ENCODE data around the gene AGFG2. TPM values are rescaled to one million over a fixed set of nuclear protein-coding genes. Genes with fewer than 3 reads are reported as not detected.

Gene AGFG2
- total RNA-seq, 2 experiments from 2014 or later = 60.9 to 62.5 TPM

DNA sequence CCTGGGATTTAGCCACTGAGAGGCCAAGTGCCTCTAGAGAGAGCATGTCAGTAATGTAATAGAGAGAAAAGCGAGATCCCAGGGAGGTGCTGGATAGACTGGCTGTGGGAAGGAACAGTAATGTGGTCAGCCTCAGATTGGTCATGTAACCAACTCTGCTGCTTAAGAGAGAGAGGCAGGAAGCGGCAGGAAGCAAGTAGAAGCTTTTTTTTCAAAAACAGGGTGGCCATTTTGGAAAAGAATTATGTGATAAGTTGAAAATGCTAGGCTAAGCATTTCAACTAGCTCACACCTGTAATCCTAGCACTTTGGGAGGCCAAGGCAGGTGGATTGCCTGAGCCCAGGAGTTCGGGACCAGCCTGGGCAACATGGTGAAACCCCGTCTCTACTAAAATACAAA is 59.4 kb downstream of the AGFG2 start:
- Mint-ChIP-seq H3K27me3 (no peaks in the 10 kb centered on the region), H3K4me1 (ENCODE audit: low read depth) (peaks cover 3% of the 10 kb centered on the region), H3K36me3 (no peaks in the 10 kb centered on the region), H3K27ac (no peak overlapping the region), H3K4me3 (no peak overlapping the region), H3K9me3 (no peaks in the 10 kb centered on the region)
- no peak for DNase-seq
- intact Hi-C loops (cut with micrococcal nuclease) = no loop called here
- POLR2A ChIA-PET = no interaction called here
- CTCF ChIA-PET = interaction anchor here (1.2 kb wide), 1 partner anchor 107 kb away, joined by 3 read pairs; the partner anchor contains the start of gene POP7

DNA sequence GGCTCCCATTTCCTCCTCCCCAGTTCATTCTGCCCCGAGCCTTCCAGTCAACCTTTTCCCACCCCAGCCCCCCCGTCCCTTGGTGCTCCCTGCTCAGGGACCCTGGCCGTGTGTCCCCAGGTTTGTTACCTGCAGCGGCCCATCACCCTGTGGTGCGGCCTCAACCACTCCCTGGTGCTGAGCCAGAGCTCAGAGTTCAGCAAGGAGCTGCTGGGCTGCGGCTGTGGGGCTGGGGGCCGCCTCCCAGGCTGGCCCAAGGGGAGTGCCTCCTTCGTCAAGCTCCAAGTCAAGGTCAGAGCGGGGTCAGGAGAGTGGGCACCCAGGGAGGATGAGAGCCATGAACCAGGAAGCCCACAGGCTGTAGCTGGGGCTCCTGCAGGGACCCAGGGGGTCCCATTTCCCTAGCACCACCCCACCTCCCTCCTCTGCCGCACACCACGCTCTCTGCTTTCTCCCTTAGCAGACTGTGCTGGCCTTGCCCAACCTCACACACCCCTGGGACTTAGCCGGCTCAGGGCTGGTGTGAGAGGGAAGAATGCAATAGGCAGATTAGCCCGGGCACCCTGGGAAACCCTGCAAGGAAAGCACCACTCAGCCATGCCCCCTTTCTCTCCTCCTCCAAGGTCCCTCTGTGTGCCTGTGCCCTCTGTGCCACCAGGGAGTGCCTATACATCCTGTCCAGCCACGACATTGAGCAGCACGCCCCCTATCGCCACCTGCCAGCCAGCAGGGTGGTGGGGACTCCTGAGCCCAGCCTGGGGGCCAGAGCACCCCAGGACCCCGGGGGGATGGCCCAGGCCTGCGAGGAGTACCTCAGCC is 61.1 kb downstream of the AGFG2 start:
- intact Hi-C loops (cut with micrococcal nuclease) = no loop called here

DNA sequence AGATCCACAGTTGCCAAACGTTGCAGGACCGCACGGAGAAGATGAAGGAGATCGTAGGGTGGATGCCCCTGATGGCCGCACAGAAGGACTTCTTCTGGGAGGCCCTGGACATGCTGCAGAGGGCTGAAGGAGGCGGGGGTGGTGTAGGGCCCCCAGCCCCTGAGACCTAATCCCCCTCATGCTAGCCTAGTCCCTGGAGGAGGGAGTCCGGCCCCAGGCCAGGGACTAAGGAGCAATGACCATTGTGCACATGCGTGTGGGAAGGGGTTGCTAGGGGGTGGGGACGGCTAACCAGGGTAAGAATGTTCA is 61.7 kb downstream of the AGFG2 start:
- DNase-seq = no peak
- Mint-ChIP-seq H3K36me3 (no peaks in the 10 kb centered on the region), H3K9me3 (no peaks in the 10 kb centered on the region), H3K4me1 (ENCODE audit: low read depth) (peaks cover 16% of the 10 kb centered on the region), H3K27ac (no peak overlapping the region), H3K27me3 (no peaks in the 10 kb centered on the region), H3K4me3 (no peak overlapping the region)
- intact Hi-C loops (cut with micrococcal nuclease) = no loop called here
- ChIA-PET POLR2A (no interaction called here), CTCF (no interaction called here)

More for the DNA sequence above, 61.1 kb downstream of the AGFG2 start:
- Mint-ChIP-seq H3K27ac (no peak overlapping the region), H3K9me3 (no peaks in the 10 kb centered on the region), H3K4me3 (no peak overlapping the region), H3K36me3 (no peaks in the 10 kb centered on the region), H3K27me3 (no peaks in the 10 kb centered on the region), H3K4me1 (ENCODE audit: low read depth) (peaks cover 11% of the 10 kb centered on the region)
- no peak for DNase-seq
- ChIA-PET CTCF (interaction anchor here (0.6 kb wide), 1 partner anchor 106 kb away, joined by 4 read pairs; the partner anchor contains the start of gene POP7), POLR2A (no interaction called here)

DNA sequence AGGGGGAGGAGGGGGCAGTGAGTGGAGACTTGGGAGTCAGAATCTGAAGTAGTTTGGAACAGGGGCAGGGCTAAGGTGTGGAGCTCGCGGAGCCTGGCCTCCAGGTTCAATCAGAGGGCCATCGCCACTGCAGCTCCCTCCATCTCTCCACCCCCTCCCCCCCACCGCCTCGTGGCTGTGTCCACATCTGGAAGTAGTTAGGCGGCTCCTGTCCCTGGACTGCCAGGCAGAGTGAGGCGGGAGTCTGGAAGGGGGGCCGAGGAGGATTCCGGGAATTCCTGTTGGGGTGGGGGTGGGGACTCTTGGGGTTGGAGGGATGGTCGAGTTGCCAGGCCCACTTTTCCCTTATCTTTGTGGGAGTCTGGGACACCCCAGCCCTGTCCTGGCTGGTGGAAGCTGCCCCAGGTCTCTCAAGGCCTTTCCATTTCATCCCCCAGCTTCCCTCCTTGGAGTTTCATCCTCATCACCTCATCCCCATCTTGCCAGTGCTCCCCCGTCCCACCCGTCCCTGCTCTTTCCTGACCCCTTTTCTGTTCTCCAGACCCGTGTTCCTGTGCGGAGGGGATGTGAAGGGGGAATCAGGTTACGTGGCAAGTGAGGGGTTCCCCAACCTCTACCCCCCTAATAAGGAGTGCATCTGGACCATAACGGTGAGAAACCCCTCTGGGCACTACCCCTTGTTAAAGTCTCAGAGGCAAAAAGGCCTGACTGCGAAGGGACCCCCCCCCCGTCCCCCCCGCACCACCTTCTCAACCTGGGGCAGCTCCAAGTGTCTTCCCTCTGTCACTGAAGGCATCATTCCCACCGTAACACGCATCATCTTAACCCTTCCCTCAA is 64.1 kb downstream of the AGFG2 start:
- no peak overlapping the region for H3K27ac Mint-ChIP-seq
- H3K27me3 Mint-ChIP-seq = no peaks in the 10 kb centered on the region
- H3K4me3 Mint-ChIP-seq = peak overlapping the region; percentile 80
- ChIA-PET POLR2A (interaction anchor here (1.2 to 1.8 kb wide), 2 partner anchors 30 to 102 kb away, joined by 3 to 5 read pairs; partner anchors contain the start of gene POP7), CTCF (interaction anchor here (0.8 to 1.6 kb wide), 5 partner anchors 10 to 102 kb away, joined by 3 to 5 read pairs (median 4); partner anchors contain the start of genes FBXO24 and MOSPD3)
- DNase-seq = no peak
- intact Hi-C loops (cut with micrococcal nuclease) = no loop called here
- H3K36me3 Mint-ChIP-seq = no peaks in the 10 kb centered on the region
- H3K4me1 Mint-ChIP-seq (ENCODE audit: low read depth) = peaks cover 18% of the 10 kb centered on the region
- no peaks in the 10 kb centered on the region for H3K9me3 Mint-ChIP-seq

DNA sequence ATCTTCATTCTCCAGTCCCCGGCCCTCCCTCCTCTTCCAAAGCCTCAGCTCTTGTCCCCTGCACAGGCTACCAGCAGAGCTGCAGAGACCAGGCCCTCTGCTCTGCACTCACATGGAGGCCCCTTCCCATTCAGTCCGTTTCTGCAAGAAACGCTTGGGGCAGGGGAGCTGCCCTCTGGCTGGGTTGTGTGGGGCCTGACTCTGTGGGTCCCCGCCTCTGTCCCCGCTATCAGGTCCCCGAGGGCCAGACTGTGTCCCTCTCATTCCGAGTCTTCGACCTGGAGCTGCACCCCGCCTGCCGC is 64.7 kb downstream of the AGFG2 start:
- POLR2A ChIA-PET = interaction anchor here (0.7 to 1.8 kb wide), 3 partner anchors 9 to 102 kb away, joined by 3 to 5 read pairs (median 3); partner anchors contain the start of genes MOSPD3 and POP7
- no peaks in the 10 kb centered on the region for H3K9me3 Mint-ChIP-seq
- intact Hi-C loops (cut with micrococcal nuclease) = loop anchor here (1.0 to 2.0 kb wide), 4 partner anchors 9 to 91 kb away; partner anchors contain the start of genes FBXO24, GIGYF1, LRCH4 and MOSPD3
- H3K4me3 Mint-ChIP-seq = peak overlapping the region; percentile 80
- H3K36me3 Mint-ChIP-seq = no peaks in the 10 kb centered on the region
- DNase-seq = no peak
- no peaks in the 10 kb centered on the region for H3K27me3 Mint-ChIP-seq
- CTCF ChIA-PET = interaction anchor here (0.8 to 2.2 kb wide), 6 partner anchors 9 to 249 kb away, joined by 3 to 5 read pairs (median 4); partner anchors contain the start of genes FBXO24, MOSPD3 and SLC12A9
- H3K27ac Mint-ChIP-seq = peak overlapping the region; percentile 52
- peaks cover 18% of the 10 kb centered on the region for H3K4me1 Mint-ChIP-seq (ENCODE audit: low read depth)

DNA sequence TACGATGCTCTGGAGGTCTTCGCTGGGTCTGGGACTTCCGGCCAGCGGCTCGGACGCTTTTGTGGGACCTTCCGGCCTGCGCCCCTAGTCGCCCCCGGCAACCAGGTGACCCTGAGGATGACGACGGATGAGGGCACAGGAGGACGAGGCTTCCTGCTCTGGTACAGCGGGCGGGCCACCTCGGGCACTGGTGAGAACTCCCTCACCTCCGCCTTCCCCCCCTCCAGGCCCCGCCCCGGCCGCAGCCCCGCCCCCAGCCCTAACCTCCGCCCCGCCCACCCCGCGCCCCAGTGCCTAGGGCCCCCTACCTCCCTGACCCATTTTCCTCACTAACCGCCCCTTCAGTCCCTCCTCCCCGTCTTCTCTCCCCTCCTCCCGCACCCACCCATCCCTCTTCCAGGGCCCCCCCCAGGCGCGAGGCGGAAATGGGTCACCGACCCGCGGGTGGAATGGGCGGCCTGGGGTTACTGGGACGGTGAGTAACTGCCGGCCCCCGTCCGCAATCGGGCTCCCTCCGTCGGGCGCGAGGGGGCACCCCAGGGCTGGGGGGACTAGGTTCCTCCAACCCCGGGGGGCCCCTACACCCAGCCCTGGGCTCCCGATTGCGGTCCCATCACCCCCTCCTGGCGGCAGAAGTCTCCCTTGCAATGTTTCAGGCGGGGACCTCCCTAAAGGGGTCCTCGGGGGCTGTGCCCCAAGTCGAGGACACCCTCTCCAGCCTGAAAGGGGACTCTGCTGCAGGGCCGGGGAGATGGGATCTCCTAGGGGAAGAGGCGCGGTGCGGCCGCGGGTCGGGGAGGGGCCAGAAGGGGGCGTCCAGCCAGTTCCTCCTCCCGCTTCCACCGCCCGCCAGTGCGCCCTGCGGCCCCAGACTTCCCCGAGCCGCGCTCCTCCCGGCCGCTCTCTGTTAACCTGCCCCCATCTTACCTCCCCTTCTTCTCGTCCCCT is 65.3 kb downstream of the AGFG2 start:
- Mint-ChIP-seq H3K9me3 (no peaks in the 10 kb centered on the region), H3K4me3 (peak overlapping the region; percentile 80), H3K27ac (peak overlapping the region; percentile 52), H3K4me1 (ENCODE audit: low read depth) (peaks cover 18% of the 10 kb centered on the region), H3K36me3 (no peaks in the 10 kb centered on the region), H3K27me3 (no peaks in the 10 kb centered on the region)
- intact Hi-C loops (cut with micrococcal nuclease) = loop anchor here (1.0 to 2.0 kb wide), 4 partner anchors 8 to 90 kb away; partner anchors contain the start of genes FBXO24, GIGYF1, LRCH4 and MOSPD3
- CTCF ChIA-PET = interaction anchor here (0.8 to 2.2 kb wide), 13 partner anchors 9 to 248 kb away, joined by 3 to 13 read pairs (median 4); partner anchors contain the start of genes FBXO24, LRCH4, MOSPD3 and POP7
- POLR2A ChIA-PET = interaction anchor here (0.7 to 1.8 kb wide), 4 partner anchors 8 to 101 kb away, joined by 3 to 5 read pairs (median 3); partner anchors contain the start of genes MOSPD3 and POP7
- DNase-seq = peak; percentile 85

DNA sequence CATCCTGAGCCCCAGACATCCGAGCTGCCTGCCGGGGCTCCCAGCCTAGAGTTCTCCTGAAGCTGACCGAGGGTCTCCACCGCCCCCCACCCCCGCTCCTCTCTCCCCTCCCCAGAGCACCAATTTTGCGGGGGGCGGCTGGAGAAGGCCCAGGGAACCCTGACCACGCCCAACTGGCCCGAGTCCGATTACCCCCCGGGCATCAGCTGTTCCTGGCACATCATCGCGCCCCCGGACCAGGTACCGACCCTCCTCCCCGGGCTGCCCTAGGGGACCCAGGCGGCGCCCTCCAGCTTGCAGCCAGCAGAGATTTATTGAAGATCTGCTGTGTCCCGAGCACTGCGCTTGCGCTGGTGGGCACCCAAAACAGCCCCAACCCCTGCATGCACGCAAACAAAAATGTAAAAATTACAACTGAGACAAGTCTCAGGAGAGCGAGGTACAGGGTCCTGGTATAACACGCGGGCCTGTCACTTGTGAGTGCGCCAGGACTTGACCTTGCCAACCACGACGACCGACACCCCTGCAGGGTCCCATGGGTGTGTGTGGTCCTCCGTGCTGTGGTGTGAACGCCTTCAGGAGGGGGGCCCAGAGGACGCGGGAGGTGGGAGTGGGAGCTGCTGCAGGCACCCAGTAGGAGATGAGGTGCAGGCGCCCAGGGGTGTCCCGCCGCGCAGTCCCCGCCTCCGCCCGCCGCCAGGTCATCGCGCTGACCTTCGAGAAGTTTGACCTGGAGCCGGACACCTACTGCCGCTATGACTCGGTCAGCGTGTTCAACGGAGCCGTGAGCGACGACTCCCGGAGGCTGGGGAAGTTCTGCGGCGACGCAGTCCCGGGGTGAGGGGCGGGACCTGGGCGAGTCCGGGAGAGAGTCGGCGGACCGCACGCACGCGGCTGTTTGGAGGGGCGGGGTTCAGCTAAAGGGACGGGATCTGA is 66.2 kb downstream of the AGFG2 start:
- DNase-seq = peak; percentile 61
- Mint-ChIP-seq H3K27ac (no peak overlapping the region), H3K36me3 (no peaks in the 10 kb centered on the region), H3K4me3 (peak overlapping the region; percentile 70), H3K4me1 (ENCODE audit: low read depth) (peaks cover 18% of the 10 kb centered on the region), H3K9me3 (no peaks in the 10 kb centered on the region), H3K27me3 (no peaks in the 10 kb centered on the region)
- intact Hi-C loops (cut with micrococcal nuclease) = loop anchor here (1.0 to 2.0 kb wide), 4 partner anchors 7 to 90 kb away; partner anchors contain the start of genes FBXO24, GIGYF1, LRCH4 and MOSPD3
- ChIA-PET CTCF (interaction anchor here (0.8 to 2.2 kb wide), 8 partner anchors 15 to 247 kb away, joined by 3 to 13 read pairs (median 4); partner anchors contain the start of genes FBXO24, LRCH4, POP7 and SLC12A9), POLR2A (interaction anchor here (0.7 to 1.4 kb wide), 3 partner anchors 19 to 34 kb away, joined by 3 to 5 read pairs (median 3); partner anchors contain the start of genes FBXO24 and LRCH4)

DNA sequence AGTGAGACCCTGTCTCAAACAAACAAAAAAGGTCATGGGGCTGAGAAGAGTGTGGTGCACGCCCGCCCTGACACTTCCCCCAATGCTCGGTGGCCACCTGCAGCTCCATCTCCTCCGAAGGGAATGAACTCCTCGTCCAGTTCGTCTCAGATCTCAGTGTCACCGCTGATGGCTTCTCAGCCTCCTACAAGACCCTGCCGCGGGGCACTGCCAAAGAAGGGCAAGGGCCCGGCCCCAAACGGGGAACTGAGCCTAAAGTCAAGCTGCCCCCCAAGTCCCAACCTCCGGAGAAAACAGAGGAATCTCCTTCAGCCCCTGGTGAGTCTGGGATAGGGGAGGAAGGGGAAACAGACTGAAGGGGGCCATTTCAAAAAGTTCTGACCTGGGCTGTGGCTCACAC is 67.3 kb downstream of the AGFG2 start:
- Mint-ChIP-seq H3K36me3 (no peaks in the 10 kb centered on the region), H3K27ac (no peak overlapping the region), H3K27me3 (no peaks in the 10 kb centered on the region), H3K4me3 (no peak overlapping the region), H3K4me1 (ENCODE audit: low read depth) (peaks cover 21% of the 10 kb centered on the region), H3K9me3 (no peaks in the 10 kb centered on the region)
- intact Hi-C loops (cut with micrococcal nuclease) = no loop called here
- ChIA-PET POLR2A (interaction anchor here (1.4 kb wide), 1 partner anchor 20 kb away, joined by 5 read pairs; the partner anchor contains the start of genes FBXO24 and LRCH4), CTCF (interaction anchor here (2.2 kb wide), 1 partner anchor 99 kb away, joined by 9 read pairs; the partner anchor contains the start of gene POP7)
- no peak for DNase-seq

DNA sequence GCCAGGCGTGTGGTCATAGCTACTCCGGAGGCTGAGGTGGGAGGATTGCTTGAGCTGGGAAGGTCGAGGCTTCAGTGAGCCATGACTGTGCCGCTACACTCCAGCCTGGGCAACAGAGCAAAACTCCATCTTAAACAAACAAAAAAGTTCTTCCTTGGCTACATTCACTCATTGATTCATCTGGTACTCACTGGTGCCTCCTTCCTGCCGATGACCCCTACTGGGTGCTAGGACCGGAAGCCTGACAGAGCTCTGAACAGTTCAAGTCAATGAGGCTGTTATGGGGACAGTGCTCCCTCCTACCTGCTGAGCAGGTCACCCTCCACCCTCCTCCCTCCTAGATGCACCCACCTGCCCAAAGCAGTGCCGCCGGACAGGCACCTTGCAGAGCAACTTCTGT is 68.1 kb downstream of the AGFG2 start:
- no peak for DNase-seq
- ChIA-PET POLR2A (no interaction called here), CTCF (interaction anchor here (0.8 kb wide), 1 partner anchor 21 kb away, joined by 3 read pairs; the partner anchor contains the start of genes FBXO24 and LRCH4)
- no peak overlapping the region for H3K4me3 Mint-ChIP-seq
- peak overlapping the region; percentile 13 for H3K27ac Mint-ChIP-seq
- no peaks in the 10 kb centered on the region for H3K36me3 Mint-ChIP-seq
- peaks cover 21% of the 10 kb centered on the region for H3K4me1 Mint-ChIP-seq (ENCODE audit: low read depth)
- intact Hi-C loops (cut with micrococcal nuclease) = no loop called here
- H3K27me3 Mint-ChIP-seq = no peaks in the 10 kb centered on the region
- H3K9me3 Mint-ChIP-seq = no peaks in the 10 kb centered on the region

DNA sequence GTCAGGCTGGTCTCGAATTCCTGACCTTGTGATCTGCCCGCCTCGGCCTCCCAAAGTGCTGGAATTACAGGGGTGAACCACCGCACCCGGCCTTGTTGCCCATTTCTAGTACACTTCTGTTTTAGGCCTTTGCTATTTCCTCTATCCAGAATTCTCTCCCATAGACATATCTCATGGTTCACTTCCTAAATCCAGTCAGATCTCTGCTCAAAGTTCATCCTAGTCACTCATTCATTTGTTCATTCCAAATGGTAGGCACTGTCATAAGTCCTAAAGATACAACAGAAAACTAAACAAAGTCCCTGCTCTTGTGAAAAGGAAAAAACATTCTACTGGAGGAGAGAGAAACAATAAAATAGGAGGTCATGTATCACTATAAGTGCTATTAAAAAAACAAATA is 71.0 kb downstream of the AGFG2 start:
- CTCF ChIA-PET = interaction anchor here (1.8 kb wide), 1 partner anchor 83 kb away, joined by 4 read pairs; no protein-coding TSS in a partner anchor
- intact Hi-C loops (cut with micrococcal nuclease) = no loop called here
- Mint-ChIP-seq H3K4me1 (ENCODE audit: low read depth) (peaks cover 22% of the 10 kb centered on the region), H3K9me3 (no peaks in the 10 kb centered on the region), H3K36me3 (no peaks in the 10 kb centered on the region), H3K27me3 (no peaks in the 10 kb centered on the region), H3K27ac (no peak overlapping the region), H3K4me3 (no peak overlapping the region)
- no peak for DNase-seq
- POLR2A ChIA-PET = interaction anchor here (0.6 kb wide), 1 partner anchor 147 kb away, joined by 4 read pairs; no protein-coding TSS in a partner anchor

Data from activated CD4-positive, alpha-beta memory T cell treated with anti-CD3 and anti-CD28 coated beads for 36 hours (primary cell).